HL-60 (cell line): ENCODE measurements around the gene TBX5.

Experiments
- DNase-seq, 2 experiments: peaks; one replicate each; pipeline ENCODE4 v3.0.0-alpha.2; 2010 to 2020; ENCODE audit warnings: low read depth in 1 of 2, low spot score in 1 of 2
- H3K27ac ChIP-seq: fragments of 250-450 bp; sonication (Bioruptor Pico); replicated peaks from 2 replicates; pipeline ENCODE4 v1.5.1; 2020; ENCODE audit warnings: mild to moderate bottlenecking, moderate library complexity
- H3K27me3 ChIP-seq: fragments of 250-450 bp; sonication (Bioruptor Pico); 2 replicates; pipeline ENCODE4 v1.5.1; 2021; ENCODE audit warnings: mild to moderate bottlenecking, moderate library complexity; ENCODE audit not compliant: insufficient read depth, poor library complexity, severe bottlenecking
- H3K4me3 ChIP-seq: replicated peaks from 2 replicates; pipeline ENCODE4 v1.5.1; 2011; ENCODE audit warnings: mild to moderate bottlenecking, control low read depth, low read length; ENCODE audit not compliant: insufficient read depth
- GABPA ChIP-seq: IDR thresholded peaks from 2 replicates; pipeline ENCODE4 v1.6.1; 2012; ENCODE audit warnings: low read depth
- POLR2AphosphoS5 ChIP-seq: IDR thresholded peaks from 2 replicates; pipeline ENCODE4 v1.6.1; 2012; ENCODE audit warnings: low read depth
- SPI1 ChIP-seq: IDR thresholded peaks from 2 replicates; pipeline ENCODE4 v1.6.1; 2012; ENCODE audit warnings: low read depth, mild to moderate bottlenecking, borderline replicate concordance
- TF ChIP-seq, protein P1 (sequence below): IDR thresholded peaks from 2 replicates; pipeline ENCODE4 v1.6.1; 2012; ENCODE audit warnings: low read depth; ENCODE audit not compliant: insufficient replicate concordance
- TF ChIP-seq, protein P2 (sequence below): IDR thresholded peaks from one replicate; pipeline ENCODE4 v1.5.1; 2011; ENCODE audit warnings: low read length, control low read depth, inconsistent platforms; ENCODE audit not compliant: insufficient read depth

TBX5 gene

DNA sequence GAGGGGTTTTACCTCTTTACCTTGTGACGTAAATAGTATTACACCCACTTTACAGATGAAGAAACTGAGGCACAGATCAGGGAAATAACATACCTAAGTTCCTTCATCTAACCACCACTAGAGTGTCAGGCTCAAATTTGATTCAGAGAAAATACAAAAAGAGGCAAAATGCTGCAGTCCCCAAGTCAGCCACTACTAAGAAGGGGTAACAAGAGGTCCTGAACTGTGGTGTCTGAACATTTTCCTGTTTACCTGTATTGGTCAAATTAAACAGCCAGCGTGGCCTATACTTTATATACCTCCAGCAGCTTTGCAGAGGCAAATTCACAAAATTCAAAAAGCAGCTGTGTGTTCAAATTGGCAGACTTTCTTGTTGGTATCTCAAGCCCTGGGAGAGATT is 92.0 kb downstream of the TBX5 start:
- H3K27me3 ChIP-seq = no peaks in the 10 kb centered on the region
- H3K4me3 ChIP-seq = no peak overlapping the region
- TF ChIP-seq GABPA (no peak), POLR2AphosphoS5 (no peak), SPI1 (no peak)
- TF ChIP-seq, protein P1, sequence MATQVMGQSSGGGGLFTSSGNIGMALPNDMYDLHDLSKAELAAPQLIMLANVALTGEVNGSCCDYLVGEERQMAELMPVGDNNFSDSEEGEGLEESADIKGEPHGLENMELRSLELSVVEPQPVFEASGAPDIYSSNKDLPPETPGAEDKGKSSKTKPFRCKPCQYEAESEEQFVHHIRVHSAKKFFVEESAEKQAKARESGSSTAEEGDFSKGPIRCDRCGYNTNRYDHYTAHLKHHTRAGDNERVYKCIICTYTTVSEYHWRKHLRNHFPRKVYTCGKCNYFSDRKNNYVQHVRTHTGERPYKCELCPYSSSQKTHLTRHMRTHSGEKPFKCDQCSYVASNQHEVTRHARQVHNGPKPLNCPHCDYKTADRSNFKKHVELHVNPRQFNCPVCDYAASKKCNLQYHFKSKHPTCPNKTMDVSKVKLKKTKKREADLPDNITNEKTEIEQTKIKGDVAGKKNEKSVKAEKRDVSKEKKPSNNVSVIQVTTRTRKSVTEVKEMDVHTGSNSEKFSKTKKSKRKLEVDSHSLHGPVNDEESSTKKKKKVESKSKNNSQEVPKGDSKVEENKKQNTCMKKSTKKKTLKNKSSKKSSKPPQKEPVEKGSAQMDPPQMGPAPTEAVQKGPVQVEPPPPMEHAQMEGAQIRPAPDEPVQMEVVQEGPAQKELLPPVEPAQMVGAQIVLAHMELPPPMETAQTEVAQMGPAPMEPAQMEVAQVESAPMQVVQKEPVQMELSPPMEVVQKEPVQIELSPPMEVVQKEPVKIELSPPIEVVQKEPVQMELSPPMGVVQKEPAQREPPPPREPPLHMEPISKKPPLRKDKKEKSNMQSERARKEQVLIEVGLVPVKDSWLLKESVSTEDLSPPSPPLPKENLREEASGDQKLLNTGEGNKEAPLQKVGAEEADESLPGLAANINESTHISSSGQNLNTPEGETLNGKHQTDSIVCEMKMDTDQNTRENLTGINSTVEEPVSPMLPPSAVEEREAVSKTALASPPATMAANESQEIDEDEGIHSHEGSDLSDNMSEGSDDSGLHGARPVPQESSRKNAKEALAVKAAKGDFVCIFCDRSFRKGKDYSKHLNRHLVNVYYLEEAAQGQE = no peak
- TF ChIP-seq, protein P2, sequence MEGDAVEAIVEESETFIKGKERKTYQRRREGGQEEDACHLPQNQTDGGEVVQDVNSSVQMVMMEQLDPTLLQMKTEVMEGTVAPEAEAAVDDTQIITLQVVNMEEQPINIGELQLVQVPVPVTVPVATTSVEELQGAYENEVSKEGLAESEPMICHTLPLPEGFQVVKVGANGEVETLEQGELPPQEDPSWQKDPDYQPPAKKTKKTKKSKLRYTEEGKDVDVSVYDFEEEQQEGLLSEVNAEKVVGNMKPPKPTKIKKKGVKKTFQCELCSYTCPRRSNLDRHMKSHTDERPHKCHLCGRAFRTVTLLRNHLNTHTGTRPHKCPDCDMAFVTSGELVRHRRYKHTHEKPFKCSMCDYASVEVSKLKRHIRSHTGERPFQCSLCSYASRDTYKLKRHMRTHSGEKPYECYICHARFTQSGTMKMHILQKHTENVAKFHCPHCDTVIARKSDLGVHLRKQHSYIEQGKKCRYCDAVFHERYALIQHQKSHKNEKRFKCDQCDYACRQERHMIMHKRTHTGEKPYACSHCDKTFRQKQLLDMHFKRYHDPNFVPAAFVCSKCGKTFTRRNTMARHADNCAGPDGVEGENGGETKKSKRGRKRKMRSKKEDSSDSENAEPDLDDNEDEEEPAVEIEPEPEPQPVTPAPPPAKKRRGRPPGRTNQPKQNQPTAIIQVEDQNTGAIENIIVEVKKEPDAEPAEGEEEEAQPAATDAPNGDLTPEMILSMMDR = no peak
- DNase-seq = no peak
- no peak overlapping the region for H3K27ac ChIP-seq

DNA sequence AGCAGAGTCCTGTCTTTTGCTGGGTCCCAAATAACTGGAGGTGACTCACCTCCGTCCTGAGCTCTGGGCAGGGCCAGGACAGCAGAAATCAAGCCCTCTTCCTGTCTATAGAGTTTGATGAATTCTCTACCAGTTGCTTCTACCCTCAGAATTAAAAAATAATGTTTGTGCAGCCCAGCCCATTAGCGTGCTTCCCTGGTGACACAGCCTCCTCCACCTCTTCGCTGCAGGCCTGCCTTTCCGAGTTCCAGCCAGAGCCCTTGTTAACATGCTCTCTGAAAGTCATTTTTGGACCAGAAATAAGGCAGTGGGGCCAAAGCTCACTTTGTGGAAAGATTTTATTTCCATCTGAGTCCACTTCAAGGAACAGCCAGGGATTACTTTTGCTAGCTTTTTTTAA is 94.0 kb downstream of the TBX5 start:
- Histone ChIP-seq H3K27ac (no peak overlapping the region), H3K27me3 (no peaks in the 10 kb centered on the region), H3K4me3 (no peak overlapping the region)
- no peak for DNase-seq
- TF ChIP-seq POLR2AphosphoS5 (no peak), GABPA (no peak), SPI1 (no peak)
- TF ChIP-seq, protein P2 = no peak
- TF ChIP-seq, protein P1 = no peak

DNA sequence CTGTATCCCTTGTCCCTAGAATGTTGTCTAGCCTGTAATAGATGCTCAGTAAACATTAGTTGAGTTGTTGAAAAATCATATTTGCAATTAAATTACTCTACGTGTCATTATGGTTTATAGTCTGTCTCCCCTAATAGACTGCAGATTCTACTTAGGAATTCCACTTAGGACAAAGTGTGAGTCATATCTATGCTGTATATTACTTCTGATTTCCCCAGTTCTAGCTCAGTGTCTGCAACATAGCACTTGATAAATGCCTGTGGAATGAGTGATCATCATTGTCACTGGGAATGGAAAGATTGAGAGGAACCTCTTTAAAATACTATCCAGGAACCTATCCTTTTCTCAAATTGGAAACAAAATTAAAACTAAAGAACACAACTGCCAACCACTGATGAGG is 99.3 kb downstream of the TBX5 start:
- Histone ChIP-seq H3K27me3 (no peaks in the 10 kb centered on the region), H3K27ac (no peak overlapping the region), H3K4me3 (no peak overlapping the region)
- TF ChIP-seq POLR2AphosphoS5 = no peak
- no peak for TF ChIP-seq SPI1
- no peak for DNase-seq

DNA sequence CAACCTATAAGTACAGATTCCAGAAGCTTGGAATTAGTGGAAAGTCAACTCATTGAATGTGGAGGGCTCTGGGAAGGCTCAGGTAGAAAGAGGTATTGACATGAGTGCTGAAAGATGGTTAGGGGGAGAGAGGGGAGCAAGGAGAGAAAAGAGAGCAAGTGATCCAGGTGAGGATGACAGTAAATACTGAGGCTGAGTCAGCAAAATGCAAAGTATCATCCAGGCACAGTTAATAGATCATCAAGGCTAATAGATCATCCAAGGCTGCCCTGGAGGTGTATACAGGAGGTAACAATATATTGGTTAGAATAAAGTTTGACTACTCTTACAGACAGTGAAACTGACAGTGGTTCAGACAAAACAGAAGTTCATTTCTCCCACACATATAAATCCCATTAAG is 100.5 kb downstream of the TBX5 start:
- no peaks in the 10 kb centered on the region for H3K27me3 ChIP-seq
- DNase-seq = no peak

More for the DNA sequence above, 100.5 kb downstream of the TBX5 start:
- no peak overlapping the region for H3K4me3 ChIP-seq
- TF ChIP-seq, protein P1 = no peak
- TF ChIP-seq SPI1 = no peak
- TF ChIP-seq, protein P2 = no peak
- no peak for TF ChIP-seq GABPA
- TF ChIP-seq POLR2AphosphoS5 = no peak
- no peak overlapping the region for H3K27ac ChIP-seq
